CD8-positive, alpha-beta memory T cell (primary cell): ENCODE data around the gene MPPE1. TPM values are rescaled to one million over a fixed set of nuclear protein-coding genes. Genes with fewer than 3 reads are reported as not detected.
A peak's percentile ranks its signal among the peaks of the same experiment; 100 is the strongest.
"Not testable (repeated sequence)": the region's sequence is repeated elsewhere in the genome, so short reads cannot be mapped to it uniquely, and the experiment has no call there.

Source experiments
- CTCF ChIA-PET: fragments of 350-600 bp; sonication (Branson Sonifier 250); formaldehyde crosslinking; loops from one replicate; lab custom pipeline; 2021; ENCODE audit warnings: antibody characterized with exemption; lab: Charles Lee
- POLR2A ChIA-PET: fragments of 350-600 bp; sonication (Branson Sonifier 250); formaldehyde crosslinking; loops from one replicate; lab custom pipeline; 2021; ENCODE audit warnings: antibody characterized with exemption; lab: Charles Lee
- DNase-seq, 5 donors: peaks; one replicate each; pipeline versions ENCODE4 v3.0.0 to v3.0.0-alpha.2; 2020 to 2022; ENCODE audit warnings: mixed read lengths in 1 of 5
- H3K27ac ChIP-seq: one replicate; pipeline ENCODE4 v1.7.0; 2013; ENCODE audit warnings: low read depth, mild to moderate bottlenecking, low read length, moderate library complexity
- H3K27me3 ChIP-seq: 2 replicates; pipeline ENCODE4 v1.7.0; 2013; ENCODE audit warnings: low read length, mild to moderate bottlenecking; ENCODE audit not compliant: insufficient read depth, poor library complexity, severe bottlenecking
- H3K36me3 ChIP-seq: 2 replicates; pipeline ENCODE4 v1.7.0; 2013; ENCODE audit warnings: mild to moderate bottlenecking, low read length, moderate library complexity; ENCODE audit not compliant: insufficient read depth
- H3K4me1 ChIP-seq: 2 replicates; pipeline ENCODE4 v1.7.0; 2013; ENCODE audit warnings: mild to moderate bottlenecking, low read length, moderate library complexity; ENCODE audit not compliant: insufficient read depth
- H3K4me3 ChIP-seq: 2 replicates; pipeline ENCODE4 v1.7.0; 2013; ENCODE audit warnings: mild to moderate bottlenecking, low read length
- H3K9me3 ChIP-seq: 2 replicates; pipeline ENCODE4 v1.7.0; 2013; ENCODE audit warnings: mild to moderate bottlenecking, low read length
- H3K27ac Mint-ChIP-seq, 8 donors: one replicate each; pipeline ENCODE4 v1.8.0; 2020 to 2021; ENCODE audit warnings: mixed read lengths in 8 of 8, mild to moderate bottlenecking in 6 of 8, inconsistent platforms in 3 of 8, moderate library complexity in 3 of 8
- H3K27me3 Mint-ChIP-seq, 2 donors: one replicate each; pipeline ENCODE4 v1.8.0; 2020 to 2021; ENCODE audit warnings: mixed read lengths in 2 of 2, mild to moderate bottlenecking in 1 of 2, moderate library complexity in 1 of 2
- H3K36me3 Mint-ChIP-seq, 3 donors: one replicate each; pipeline ENCODE4 v1.8.0; 2020 to 2021; ENCODE audit warnings: mixed read lengths in 3 of 3, inconsistent platforms in 1 of 3, mild to moderate bottlenecking in 1 of 3
- H3K4me1 Mint-ChIP-seq, 3 donors: one replicate each; pipeline ENCODE4 v1.8.0; 2020 to 2021; ENCODE audit warnings: mixed read lengths in 3 of 3, inconsistent platforms in 1 of 3, mild to moderate bottlenecking in 1 of 3
- H3K4me3 Mint-ChIP-seq, 7 donors: one replicate each; pipeline ENCODE4 v1.8.0; 2020 to 2021; ENCODE audit warnings: mixed read lengths in 7 of 7, mild to moderate bottlenecking in 6 of 7, moderate library complexity in 4 of 7, inconsistent platforms in 2 of 7
- H3K9me3 Mint-ChIP-seq, 5 donors: one replicate each; pipeline ENCODE4 v1.8.0; 2020 to 2022; ENCODE audit warnings: mixed read lengths in 5 of 5, mild to moderate bottlenecking in 3 of 5, moderate library complexity in 2 of 5, inconsistent platforms in 1 of 5
- polyA plus RNA-seq: library from polyadenylated mRNA; unstranded; fragments of 300-500 nt; fragmentation: Illumina TruSeq; gene quantifications from one replicate; pipeline ENCODE4 v1.2.3, GENCODE V29; 2021
- total RNA-seq, 2 experiments: library from RNA; stranded (reverse); gene quantifications; one replicate each; pipeline ENCODE4 v1.2.3, GENCODE V29; 2021

The MPPE1 gene
- total and polyA plus RNA-seq, 3 experiments from 2014 or later = 32.3 to 44.0 (median 37.7) TPM

DNA sequence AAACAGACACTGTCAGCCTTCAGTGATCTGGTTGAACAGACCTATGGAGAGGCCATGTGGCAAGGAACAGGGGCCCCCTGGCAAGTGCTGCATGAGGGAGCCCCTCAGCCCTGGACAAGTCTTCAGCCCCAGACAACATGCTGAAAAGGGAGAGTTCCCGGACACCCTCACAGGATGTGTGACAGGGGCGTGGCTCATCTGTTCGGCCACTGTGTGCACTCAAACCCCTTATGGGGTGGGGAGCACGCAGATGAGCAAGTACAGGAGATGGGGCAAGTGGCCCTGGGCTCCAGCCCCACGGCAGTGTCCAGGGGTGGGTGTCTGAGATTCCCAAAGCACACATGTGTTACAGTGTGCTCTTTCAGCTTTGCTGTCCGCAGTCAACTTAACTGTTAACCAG is 35.4 kb upstream of the MPPE1 start:
- no peak for DNase-seq
- Histone ChIP-seq H3K36me3 (no peaks in the 10 kb centered on the region), H3K4me3 (no peak overlapping the region), H3K9me3 (no peaks in the 10 kb centered on the region), H3K27me3 (no peaks in the 10 kb centered on the region), H3K4me1 (peaks cover 9% of the 10 kb centered on the region), H3K27ac (no peak overlapping the region)
- Mint-ChIP-seq H3K4me1 (peaks cover 9 to 12% (median 11%) of the 10 kb centered on the region in 3 donors), H3K4me3 (no peak overlapping the region), H3K36me3 (no peaks in the 10 kb centered on the region), H3K27ac (no peak overlapping the region), H3K27me3 (peaks cover 0 to 2% of the 10 kb centered on the region in 2 donors), H3K9me3 (no peaks in the 10 kb centered on the region)
- POLR2A ChIA-PET = no interaction called here
- CTCF ChIA-PET = no interaction called here

DNA sequence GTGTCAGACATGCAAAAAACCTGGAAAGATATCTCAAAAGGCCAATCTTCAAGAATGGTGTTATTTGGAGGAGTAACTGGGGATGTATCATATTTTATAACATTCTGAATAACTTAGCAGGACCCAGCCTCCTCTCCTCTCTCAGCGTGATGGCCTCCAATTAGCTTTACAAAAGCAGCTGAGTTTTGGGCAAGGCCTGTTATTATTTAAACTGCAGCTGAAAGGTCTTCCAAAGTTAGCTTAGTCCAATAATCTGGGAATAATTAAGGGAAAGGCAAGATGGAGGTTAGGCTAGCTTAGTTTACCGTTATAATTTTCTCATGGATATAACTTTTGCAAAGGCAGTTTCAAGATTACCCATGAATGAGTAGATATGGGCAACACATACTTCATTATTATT is 32.8 kb upstream of the MPPE1 start:
- Histone ChIP-seq H3K36me3 (no peaks in the 10 kb centered on the region), H3K4me3 (no peak overlapping the region), H3K4me1 (no peaks in the 10 kb centered on the region), H3K27me3 (no peaks in the 10 kb centered on the region), H3K27ac (no peak overlapping the region), H3K9me3 (no peaks in the 10 kb centered on the region)
- peaks cover 0 to 3% (median 0%) of the 10 kb centered on the region in 3 donors for H3K4me1 Mint-ChIP-seq
- peaks cover 0 to 4% of the 10 kb centered on the region in 2 donors for H3K27me3 Mint-ChIP-seq
- no peak overlapping the region for H3K4me3 Mint-ChIP-seq
- H3K9me3 Mint-ChIP-seq = no peaks in the 10 kb centered on the region
- CTCF ChIA-PET = interaction anchor here (10.0 kb wide), 1 partner anchor 55 kb away, joined by 245 read pairs; no protein-coding TSS in a partner anchor
- no peak overlapping the region for H3K27ac Mint-ChIP-seq
- DNase-seq = no peak
- H3K36me3 Mint-ChIP-seq = no peaks in the 10 kb centered on the region
- POLR2A ChIA-PET = interaction anchor here (1.1 kb wide), 1 partner anchor 54 kb away, joined by 3 read pairs; no protein-coding TSS in a partner anchor

DNA sequence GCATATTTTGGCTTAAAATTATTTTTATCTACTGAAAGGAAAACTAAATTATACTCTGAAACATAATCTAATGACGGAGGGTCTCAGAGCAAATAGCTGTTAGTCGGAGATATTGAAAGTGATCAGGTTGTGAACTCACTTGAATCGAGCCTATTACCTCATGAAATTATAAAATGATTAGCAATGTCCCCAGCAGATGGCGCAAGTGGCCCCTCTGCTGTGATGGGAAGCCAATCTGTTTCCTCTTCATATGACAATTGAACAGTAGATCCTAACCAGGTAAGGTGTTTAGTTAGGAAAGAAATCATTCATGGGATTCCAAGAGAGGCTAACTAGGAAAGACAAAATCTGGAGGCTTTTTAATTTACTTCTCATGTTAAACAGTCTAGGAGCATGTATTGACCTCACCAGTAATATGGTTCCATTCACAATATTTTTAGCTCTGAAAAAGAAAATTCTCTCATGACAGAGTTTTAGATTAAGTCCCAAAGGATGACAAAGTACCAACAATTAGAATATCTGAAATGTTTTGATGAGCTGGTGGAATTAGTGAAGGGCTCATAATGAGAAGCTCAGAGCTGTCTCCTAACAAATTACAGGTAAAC is 29.9 kb upstream of the MPPE1 start:
- POLR2A ChIA-PET = no interaction called here
- Histone ChIP-seq H3K9me3 (no peaks in the 10 kb centered on the region), H3K4me3 (no peak overlapping the region), H3K27ac (no peak overlapping the region), H3K36me3 (no peaks in the 10 kb centered on the region), H3K27me3 (no peaks in the 10 kb centered on the region), H3K4me1 (no peaks in the 10 kb centered on the region)
- Mint-ChIP-seq H3K4me3 (no peak overlapping the region), H3K27me3 (peaks cover 0 to 2% of the 10 kb centered on the region in 2 donors), H3K27ac (peak overlapping the region in 1 of 8 donors; percentile 47), H3K4me1 (peaks cover 0 to 3% (median 0%) of the 10 kb centered on the region in 3 donors), H3K9me3 (no peaks in the 10 kb centered on the region), H3K36me3 (no peaks in the 10 kb centered on the region)
- CTCF ChIA-PET = interaction anchor here (0.8 to 10.0 kb wide), 19 partner anchors 9 to 205 kb away, joined by 3 to 245 read pairs (median 4); partner anchors contain the start of gene IMPA2
- peak; percentile 54 to 80 (median 63) for DNase-seq

DNA sequence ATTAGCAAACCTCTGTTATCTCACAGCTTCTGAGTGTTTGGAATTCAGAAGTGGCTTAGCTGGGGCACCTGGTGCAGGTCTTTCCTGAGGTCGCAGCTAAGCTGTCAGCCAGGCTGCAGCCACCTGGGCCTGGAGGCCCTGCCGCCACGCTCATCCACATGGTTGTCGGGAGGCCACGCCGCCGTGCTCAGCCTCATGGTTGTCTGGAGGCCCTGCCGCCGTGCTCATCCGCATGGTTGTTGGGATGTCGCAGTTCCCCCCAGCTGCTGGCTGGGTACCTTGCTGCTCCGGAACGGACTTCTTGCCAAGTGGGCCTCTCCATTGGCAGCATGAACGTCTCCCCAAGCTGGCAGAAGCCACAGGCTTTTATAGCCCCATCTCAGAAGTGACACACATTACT is 24.3 kb upstream of the MPPE1 start:
- Histone ChIP-seq H3K4me3 (no peak overlapping the region), H3K9me3 (no peaks in the 10 kb centered on the region), H3K36me3 (no peaks in the 10 kb centered on the region), H3K27ac (no peak overlapping the region), H3K4me1 (no peaks in the 10 kb centered on the region), H3K27me3 (no peaks in the 10 kb centered on the region)
- no peak overlapping the region for H3K4me3 Mint-ChIP-seq
- no peaks in the 10 kb centered on the region for H3K36me3 Mint-ChIP-seq
- no peaks in the 10 kb centered on the region for H3K9me3 Mint-ChIP-seq
- ChIA-PET CTCF (interaction anchor here (2.2 to 10.0 kb wide), 2 partner anchors 63 to 106 kb away, joined by 7 to 245 read pairs; no protein-coding TSS in a partner anchor), POLR2A (interaction anchor here (0.7 kb wide), 1 partner anchor 19 kb away, joined by 8 read pairs; no protein-coding TSS in a partner anchor)
- H3K4me1 Mint-ChIP-seq = no peaks in the 10 kb centered on the region
- peaks cover 0 to 5% of the 10 kb centered on the region in 2 donors for H3K27me3 Mint-ChIP-seq
- no peak overlapping the region for H3K27ac Mint-ChIP-seq
- no peak for DNase-seq

DNA sequence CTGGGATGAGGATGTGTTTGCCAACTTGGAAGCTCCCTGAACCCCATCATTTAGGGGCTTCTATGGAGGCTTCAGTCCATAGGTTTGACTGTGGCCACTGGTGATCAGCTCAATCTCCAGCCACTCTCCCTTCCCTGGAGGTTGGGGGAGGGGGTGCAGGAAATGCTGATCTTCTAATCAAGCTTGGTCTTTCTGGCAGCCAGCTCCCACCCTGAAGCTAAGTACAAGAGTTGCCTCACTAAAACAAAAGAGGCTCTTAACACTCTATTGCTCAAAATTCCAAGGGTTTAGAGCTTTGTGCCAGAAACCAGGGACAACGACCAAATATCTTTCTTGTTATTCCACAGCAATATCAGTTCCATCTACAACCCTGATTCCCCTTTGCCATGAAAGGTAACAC is 19.4 kb upstream of the MPPE1 start:
- H3K36me3 Mint-ChIP-seq = no peaks in the 10 kb centered on the region
- no peaks in the 10 kb centered on the region for H3K36me3 ChIP-seq
- no peak overlapping the region for H3K27ac Mint-ChIP-seq
- no peaks in the 10 kb centered on the region for H3K4me1 ChIP-seq
- ChIA-PET CTCF (interaction anchor here (1.0 to 2.3 kb wide), 2 partner anchors 10 to 68 kb away, joined by 3 to 17 read pairs; no protein-coding TSS in a partner anchor), POLR2A (no interaction called here)
- no peak overlapping the region for H3K4me3 ChIP-seq
- no peaks in the 10 kb centered on the region for H3K27me3 ChIP-seq
- no peaks in the 10 kb centered on the region for H3K9me3 Mint-ChIP-seq
- no peaks in the 10 kb centered on the region for H3K4me1 Mint-ChIP-seq
- DNase-seq = no peak
- no peak overlapping the region for H3K4me3 Mint-ChIP-seq
- H3K27ac ChIP-seq = no peak overlapping the region
- peaks cover 3 to 4% of the 10 kb centered on the region in 2 donors for H3K27me3 Mint-ChIP-seq
- H3K9me3 ChIP-seq = no peaks in the 10 kb centered on the region

DNA sequence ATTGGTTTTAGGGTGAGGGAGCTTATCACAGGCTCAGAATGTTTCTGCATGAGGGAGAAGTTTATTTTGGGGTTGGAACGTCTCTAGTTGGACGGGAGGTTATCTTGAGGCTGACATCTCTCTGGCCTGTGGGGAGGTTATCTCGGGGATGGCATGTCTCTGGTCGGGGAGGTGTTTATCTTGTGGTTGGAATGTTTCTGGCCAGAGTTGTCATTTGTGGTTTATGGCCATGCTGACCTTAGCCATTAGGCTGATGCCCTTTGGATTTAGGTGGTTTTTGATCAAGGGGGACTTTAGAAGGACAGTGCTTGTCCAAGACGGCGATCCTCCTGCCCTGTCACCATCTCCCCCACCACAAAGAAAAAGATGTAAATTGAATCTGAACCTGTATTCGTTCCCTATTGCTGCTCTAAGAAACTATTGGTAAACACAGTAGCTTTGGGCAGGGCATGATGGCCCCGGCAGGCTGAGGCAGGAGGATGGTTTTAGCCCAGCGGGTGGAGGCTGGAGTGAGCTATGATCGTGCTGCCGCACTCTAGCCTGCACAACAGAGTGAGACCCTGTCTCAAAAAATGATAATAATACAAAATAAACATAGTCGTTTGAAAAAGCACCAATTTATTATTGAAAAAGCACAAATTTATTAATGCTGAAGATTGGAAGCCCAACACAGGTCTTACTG is 17.8 kb upstream of the MPPE1 start:
- no peak for DNase-seq
- ChIA-PET CTCF (interaction anchor here (1.2 to 3.0 kb wide), 3 partner anchors 12 to 74 kb away, joined by 3 to 17 read pairs (median 13); no protein-coding TSS in a partner anchor), POLR2A (no interaction called here)
- Mint-ChIP-seq H3K4me1 (peaks cover 0 to 7% (median 0%) of the 10 kb centered on the region in 3 donors), H3K27ac (no peak overlapping the region), H3K27me3 (peaks cover 3 to 8% of the 10 kb centered on the region in 2 donors), H3K9me3 (no peaks in the 10 kb centered on the region), H3K4me3 (no peak overlapping the region), H3K36me3 (no peaks in the 10 kb centered on the region)
- H3K9me3 ChIP-seq = no peaks in the 10 kb centered on the region
- no peaks in the 10 kb centered on the region for H3K36me3 ChIP-seq
- H3K4me1 ChIP-seq = no peaks in the 10 kb centered on the region
- no peaks in the 10 kb centered on the region for H3K27me3 ChIP-seq
- no peak overlapping the region for H3K27ac ChIP-seq
- no peak overlapping the region for H3K4me3 ChIP-seq

DNA sequence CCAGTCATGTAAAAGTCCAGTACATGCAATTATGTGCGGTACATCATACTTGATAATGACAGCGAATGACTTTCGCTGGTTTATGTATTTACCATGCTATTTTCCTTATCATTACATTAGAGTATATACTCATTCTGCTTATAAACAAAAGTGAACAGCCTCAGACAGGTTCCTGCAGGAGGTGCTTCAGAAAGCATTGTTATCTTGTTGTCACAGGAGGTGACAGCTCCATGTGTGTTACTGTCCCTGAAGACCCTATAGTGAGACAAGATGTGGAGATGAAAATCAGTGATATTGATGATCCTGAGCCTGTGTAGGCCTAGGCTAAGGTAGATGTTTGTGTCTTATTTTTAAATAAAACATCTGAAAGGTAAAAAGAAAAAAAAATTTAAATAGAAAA is 15.3 kb upstream of the MPPE1 start:
- Histone ChIP-seq H3K4me1 (no peaks in the 10 kb centered on the region), H3K36me3 (no peaks in the 10 kb centered on the region), H3K4me3 (no peak overlapping the region), H3K27ac (no peak overlapping the region), H3K27me3 (no peaks in the 10 kb centered on the region), H3K9me3 (no peaks in the 10 kb centered on the region)
- peaks cover 0 to 7% (median 0%) of the 10 kb centered on the region in 3 donors for H3K4me1 Mint-ChIP-seq
- no peak overlapping the region for H3K27ac Mint-ChIP-seq
- no peak overlapping the region for H3K4me3 Mint-ChIP-seq
- no peak for DNase-seq
- ChIA-PET POLR2A (no interaction called here), CTCF (interaction anchor here (1.5 to 3.0 kb wide), 2 partner anchors 14 to 72 kb away, joined by 6 to 13 read pairs; no protein-coding TSS in a partner anchor)
- no peaks in the 10 kb centered on the region for H3K9me3 Mint-ChIP-seq
- H3K36me3 Mint-ChIP-seq = no peaks in the 10 kb centered on the region
- H3K27me3 Mint-ChIP-seq = peaks cover 3 to 8% of the 10 kb centered on the region in 2 donors

DNA sequence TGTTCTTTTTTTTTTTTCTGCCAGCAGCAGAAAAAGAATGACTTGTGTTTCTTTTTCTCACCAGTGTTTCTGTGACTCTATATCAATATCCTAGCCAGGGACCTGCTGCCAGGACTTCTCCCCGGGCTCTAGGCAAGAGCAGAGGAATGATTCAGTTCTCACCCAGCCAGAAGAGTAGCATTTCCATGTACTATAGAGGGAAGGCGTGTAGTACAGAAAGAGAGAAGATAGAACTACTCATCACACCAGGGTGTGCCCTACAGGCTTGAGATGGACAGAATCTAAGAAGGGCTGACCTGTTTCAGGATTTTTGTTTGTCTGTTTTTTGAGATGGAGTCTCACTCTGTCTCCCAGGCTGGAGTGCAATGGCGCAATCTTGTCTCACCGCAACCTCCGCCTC is 11.4 kb upstream of the MPPE1 start:
- POLR2A ChIA-PET, H3K36me3 Mint-ChIP-seq, H3K4me3 Mint-ChIP-seq, H3K36me3 ChIP-seq, H3K27me3 ChIP-seq, H3K9me3 Mint-ChIP-seq, H3K27ac ChIP-seq, H3K4me1 ChIP-seq, H3K4me1 Mint-ChIP-seq, H3K4me3 ChIP-seq, CTCF ChIA-PET, DNase-seq, H3K9me3 ChIP-seq: not testable (repeated sequence)
- Mint-ChIP-seq H3K27me3 (peaks cover 0 to 11% of the 10 kb centered on the region in 2 donors), H3K27ac (peak overlapping the region in 1 of 8 donors; percentile 54)
